ENCODE results near the gene GUCD1. TPM values are rescaled to one million over a fixed set of nuclear protein-coding genes. Genes with fewer than 3 reads are reported as not detected.

Gene GUCD1
- total RNA-seq, 3 donors from 2014 or later (not counting 1 experiment from before 2014, with no cell fraction given) = 76.9 to 102 (median 94.9) TPM

- WGBS (ENCODE audit: insufficient coverage) = 77% methylated on average over 6 of the region's 6 CpGs
- no peak for TF ChIP-seq CTCF (IDR thresholded peaks at IDR 0.05)
- Histone ChIP-seq H3K9me3 (ENCODE audit: control insufficient read depth, insufficient read depth, low read length) (no peaks in the 10 kb centered on the region), H3K36me3 (ENCODE audit: control insufficient read depth, insufficient read depth, low read length) (peaks cover 25% of the 10 kb centered on the region), H3K4me1 (ENCODE audit: control insufficient read depth, insufficient read depth, low read length) (peaks cover 27% of the 10 kb centered on the region), H3K27ac (ENCODE audit: low read length) (no peak overlapping the region), H3K4me3 (ENCODE audit: low read length) (no peak overlapping the region), H3K27me3 (ENCODE audit: control insufficient read depth, insufficient read depth, low read length) (no peaks in the 10 kb centered on the region)
- ATAC-seq (no peak), DNase-seq (no peak)
- peak overlapping the region in 1 of 2 donors; percentile 74 for H3K27ac Mint-ChIP-seq
- no peak overlapping the region for H3K4me3 Mint-ChIP-seq
- H3K4me1 Mint-ChIP-seq = peaks cover 37 to 52% of the 10 kb centered on the region in 2 donors
- intact Hi-C loops (cut with micrococcal nuclease) = no loop called here
- H3K36me3 Mint-ChIP-seq = peaks cover 12% of the 10 kb centered on the region
- H3K9me3 Mint-ChIP-seq = no peaks in the 10 kb centered on the region
- no peaks in the 10 kb centered on the region for H3K27me3 Mint-ChIP-seq (ENCODE audit: low read depth in 2 of 2)
Observed at GRCh38 chr22:24550902-24551435, 4.0 kb downstream of the GUCD1 start.

DNA sequence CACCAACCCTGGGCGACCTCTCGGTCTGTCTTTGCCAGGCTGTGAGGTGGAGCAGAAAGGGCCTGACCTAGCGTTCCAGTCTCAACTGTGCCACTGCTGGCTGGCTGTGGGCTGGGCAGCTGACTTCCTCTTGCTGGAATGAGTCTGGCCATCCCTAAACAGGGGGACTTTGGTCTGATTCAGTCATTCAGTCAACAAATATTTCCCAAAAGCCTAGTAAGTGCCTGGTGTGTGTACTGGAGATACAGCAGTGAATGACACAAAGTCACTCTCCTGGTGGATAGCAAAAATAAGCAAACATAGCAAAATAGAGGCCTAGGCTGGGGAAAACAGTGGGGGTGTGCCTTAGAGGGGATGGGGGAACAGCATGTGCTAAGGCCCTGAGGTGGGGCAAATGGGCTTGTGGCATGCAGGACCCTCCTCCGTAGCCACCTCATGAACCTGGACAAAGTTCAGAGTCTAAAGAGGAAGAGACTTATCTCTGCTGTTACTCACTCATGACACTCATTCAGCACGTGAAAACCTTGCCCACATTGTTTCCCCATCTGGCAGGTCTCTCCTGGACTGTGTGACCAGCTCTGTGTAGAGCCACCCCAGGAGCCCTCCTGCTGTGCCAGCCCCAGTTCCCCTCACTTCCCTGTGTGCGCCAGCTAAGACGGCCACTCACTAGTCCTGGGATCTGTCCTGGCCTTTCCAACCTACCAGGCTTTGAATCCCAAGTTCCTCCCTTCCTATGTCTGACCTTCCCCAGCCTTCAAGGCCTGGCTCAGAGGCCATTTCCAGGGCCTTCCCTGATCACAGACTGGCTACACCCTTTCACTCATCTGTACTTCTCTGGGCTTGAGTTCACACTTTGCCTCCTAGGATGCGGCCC is 4.7 kb downstream of the GUCD1 start:
- DNase-seq (no peak), ATAC-seq (no peak)
- no peaks in the 10 kb centered on the region for H3K9me3 ChIP-seq (ENCODE audit: control insufficient read depth, insufficient read depth, low read length)
- H3K27me3 ChIP-seq (ENCODE audit: control insufficient read depth, insufficient read depth, low read length) = no peaks in the 10 kb centered on the region
- Mint-ChIP-seq H3K9me3 (no peaks in the 10 kb centered on the region), H3K36me3 (peaks cover 12% of the 10 kb centered on the region), H3K4me3 (no peak overlapping the region), H3K27me3 (ENCODE audit: low read depth in 2 of 2) (no peaks in the 10 kb centered on the region), H3K4me1 (peaks cover 30 to 45% of the 10 kb centered on the region in 2 donors), H3K27ac (peak overlapping the region in 1 of 2 donors; percentile 74)
- 87% methylated on average over 8 of the region's 8 CpGs for WGBS (ENCODE audit: insufficient coverage)
- H3K36me3 ChIP-seq (ENCODE audit: control insufficient read depth, insufficient read depth, low read length) = peaks cover 25% of the 10 kb centered on the region
- no peak for TF ChIP-seq CTCF (IDR thresholded peaks at IDR 0.05)
- H3K27ac ChIP-seq (ENCODE audit: low read length) = no peak overlapping the region
- intact Hi-C loops (cut with micrococcal nuclease) = no loop called here
- H3K4me3 ChIP-seq (ENCODE audit: low read length) = no peak overlapping the region
- H3K4me1 ChIP-seq (ENCODE audit: control insufficient read depth, insufficient read depth, low read length) = peaks cover 27% of the 10 kb centered on the region

DNA sequence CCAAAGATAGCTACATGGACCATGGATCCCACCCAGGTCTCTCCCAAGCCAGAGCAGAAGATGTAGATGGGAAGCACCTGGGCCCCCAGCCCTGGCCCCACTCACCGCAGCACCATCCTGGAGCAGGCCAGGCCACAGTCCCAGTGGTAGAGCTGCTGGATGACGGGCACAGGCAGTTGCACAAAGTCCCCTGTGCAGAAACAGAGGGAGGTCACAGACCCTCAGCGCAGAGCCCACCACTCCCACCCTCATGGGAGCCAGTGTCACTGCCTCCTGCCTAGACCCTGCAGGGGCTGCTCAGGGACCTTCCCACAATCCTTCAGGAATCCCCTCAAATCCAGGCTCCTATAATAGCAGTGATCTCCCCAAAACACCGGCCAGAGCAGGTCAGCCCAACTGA is 6.1 kb downstream of the GUCD1 start:
- no peak for TF ChIP-seq CTCF (IDR thresholded peaks at IDR 0.05)
- intact Hi-C loops (cut with micrococcal nuclease) = no loop called here
- Histone ChIP-seq H3K4me3 (ENCODE audit: low read length) (no peak overlapping the region), H3K4me1 (ENCODE audit: control insufficient read depth, insufficient read depth, low read length) (peaks cover 19% of the 10 kb centered on the region), H3K36me3 (ENCODE audit: control insufficient read depth, insufficient read depth, low read length) (peaks cover 25% of the 10 kb centered on the region), H3K9me3 (ENCODE audit: control insufficient read depth, insufficient read depth, low read length) (no peaks in the 10 kb centered on the region), H3K27ac (ENCODE audit: low read length) (no peak overlapping the region), H3K27me3 (ENCODE audit: control insufficient read depth, insufficient read depth, low read length) (no peaks in the 10 kb centered on the region)
- H3K4me3 Mint-ChIP-seq = no peak overlapping the region
- no peak overlapping the region for H3K27ac Mint-ChIP-seq
- peaks cover 12% of the 10 kb centered on the region for H3K36me3 Mint-ChIP-seq
- peaks cover 21 to 35% of the 10 kb centered on the region in 2 donors for H3K4me1 Mint-ChIP-seq
- DNase-seq (no peak), ATAC-seq (no peak)
- no peaks in the 10 kb centered on the region for H3K27me3 Mint-ChIP-seq (ENCODE audit: low read depth in 2 of 2)
- over 99% methylated on average over 4 of the region's 4 CpGs for WGBS (ENCODE audit: insufficient coverage)
- no peaks in the 10 kb centered on the region for H3K9me3 Mint-ChIP-seq

All from natural killer cell (primary cell).